GM23248 (cell line): ENCODE data around the gene DCAF6. TPM values are rescaled to one million over a fixed set of nuclear protein-coding genes. Genes with fewer than 3 reads are reported as not detected.

Source experiments
- DNase-seq: peaks from one replicate; pipeline ENCODE4 v3.0.0-alpha.2; 2015
- H2AFZ ChIP-seq: fragments of 200-600 bp; sonication (generic); 2 replicates; pipeline ENCODE4 v1.6.1; 2016; ENCODE audit warnings: antibody characterized with exemption
- H3F3A ChIP-seq: fragments of 200-600 bp; sonication (generic); 2 replicates; pipeline ENCODE4 v1.6.1; 2016; ENCODE audit warnings: mild to moderate bottlenecking, antibody characterized with exemption, mixed run types; ENCODE audit not compliant: insufficient read depth
- H3K27ac ChIP-seq: fragments of 200-600 bp; sonication (generic); 2 replicates; pipeline ENCODE4 v1.5.1; 2016; ENCODE audit warnings: mild to moderate bottlenecking
- H3K27me3 ChIP-seq: fragments of 200-600 bp; sonication (generic); replicated peaks from 2 replicates; pipeline ENCODE4 v1.6.1; 2016; ENCODE audit warnings: mild to moderate bottlenecking; ENCODE audit not compliant: insufficient read depth
- H3K36me3 ChIP-seq: fragments of 200-600 bp; sonication (generic); 2 replicates; pipeline ENCODE4 v1.6.1; 2016; ENCODE audit warnings: low read depth, mild to moderate bottlenecking
- H3K4me1 ChIP-seq: fragments of 200-600 bp; sonication (generic); 2 replicates; pipeline ENCODE4 v1.6.1; 2016; ENCODE audit warnings: mild to moderate bottlenecking; ENCODE audit not compliant: insufficient read depth
- H3K4me2 ChIP-seq: fragments of 200-600 bp; sonication (generic); one replicate; pipeline ENCODE4 v1.6.1; 2016; ENCODE audit warnings: mild to moderate bottlenecking; ENCODE audit not compliant: unreplicated experiment
- H3K4me3 ChIP-seq: fragments of 200-600 bp; sonication (generic); 2 replicates; pipeline ENCODE4 v1.5.1; 2016; ENCODE audit warnings: mild to moderate bottlenecking
- H3K79me2 ChIP-seq: fragments of 200-600 bp; sonication (generic); 2 replicates; pipeline ENCODE4 v1.6.1; 2016; ENCODE audit warnings: mild to moderate bottlenecking; ENCODE audit not compliant: insufficient read depth
- H3K9ac ChIP-seq: fragments of 200-600 bp; sonication (generic); 2 replicates; pipeline ENCODE4 v1.6.1; 2016; ENCODE audit warnings: mild to moderate bottlenecking
- H3K9me2 ChIP-seq: fragments of 200-600 bp; sonication (generic); 2 replicates; pipeline ENCODE4 v1.6.1; 2016; ENCODE audit warnings: mixed run types, mild to moderate bottlenecking, moderate library complexity; ENCODE audit not compliant: insufficient read depth
- H3K9me3 ChIP-seq: fragments of 200-600 bp; sonication (generic); one replicate; pipeline ENCODE4 v1.6.1; 2017; ENCODE audit warnings: low read depth
- H4K20me1 ChIP-seq: fragments of 200-600 bp; sonication (generic); 2 replicates; pipeline ENCODE4 v1.6.0; 2016; ENCODE audit not compliant: insufficient read depth
- EZH2 ChIP-seq: fragments of 200-600 bp; sonication (generic); IDR thresholded peaks from 2 replicates; pipeline ENCODE4 v1.6.1; 2018; ENCODE audit warnings: antibody characterized with exemption, mild to moderate bottlenecking; ENCODE audit not compliant: insufficient read depth, poor library complexity, severe bottlenecking
- EZH2phosphoT487 ChIP-seq: fragments of 200-600 bp; sonication (generic); IDR thresholded peaks from 2 replicates; pipeline ENCODE4 v1.6.1; 2018; ENCODE audit warnings: antibody characterized with exemption, moderate library complexity, mild to moderate bottlenecking, low read depth; ENCODE audit not compliant: insufficient read depth
- WGBS, 2 experiments: methylation state at CpG; one replicate each; pipeline ENCODE4 v1.1.6; 2015 to 2017; ENCODE audit warnings: low lambda C conversion rate in 2 of 2, low coverage in 1 of 2; ENCODE audit errors: missing lambda C conversion rate in 2 of 2; 5-methylcytosine and 5-hydroxymethylcytosine counted together
- in situ Hi-C: fragments of 300-500 bp; cut with MboI; formaldehyde crosslinking; loops from 2 replicates; pipeline ENCODE4 v1.15.0; 2020
- polyA plus RNA-seq: library from polyadenylated mRNA; unstranded; fragments of >200 nt; fragmentation: Nextera tagmentation; extraction: Ambion mirVana; gene quantifications from 2 replicates; pipeline ENCODE4 v1.2.1, GENCODE V29; 2016
- total RNA-seq: library from RNA; depleted of rRNA; stranded (reverse); fragments of >200 nt; shearing (Covaris generic); gene quantifications from 2 replicates; pipeline ENCODE4 v1.2.3, GENCODE V29; 2014

The DCAF6 gene
- total and polyA plus RNA-seq, 2 experiments from 2014 or later = 63.4 to 99.6 TPM

GRCh38 chr1:167938080-167938636 is 1.7 kb downstream of the DCAF6 start:
- no peak for TF ChIP-seq EZH2phosphoT487
- no peak for TF ChIP-seq EZH2
- Histone ChIP-seq H2AFZ (no peak overlapping the region; the same call in 1 of the 2 replicates), H3K4me1 (peaks cover 10% of the 10 kb centered on the region), H3K27ac (peak overlapping the region; percentile 97), H3K9me3 (no peaks in the 10 kb centered on the region), H3F3A (peaks cover 37% of the 10 kb centered on the region), H3K4me2 (peak overlapping the region; percentile 94), H3K9ac (peak overlapping the region; percentile 97), H3K27me3 (no peaks in the 10 kb centered on the region), H3K79me2 (peaks cover 90% of the 10 kb centered on the region), H3K4me3 (peak overlapping the region; percentile 94), H3K9me2 (no peaks in the 10 kb centered on the region), H4K20me1 (peaks cover 8% of the 10 kb centered on the region; the same call in 1 of the 2 replicates), H3K36me3 (no peaks in the 10 kb centered on the region)
- 41 to 43% methylated on average over 5 of the region's 5 CpGs for WGBS, 2 experiments
- in situ Hi-C loops = no loop called here
- DNase-seq = no peak

GRCh38 chr1:167940264-167940663 is 3.8 kb downstream of the DCAF6 start:
- in situ Hi-C loops = no loop called here
- 80 to 85% methylated on average over 2 of the region's 2 CpGs for WGBS, 2 experiments
- Histone ChIP-seq H3K27me3 (no peaks in the 10 kb centered on the region), H3K36me3 (no peaks in the 10 kb centered on the region; the same call in 1 of the 2 replicates), H3F3A (peaks cover 18% of the 10 kb centered on the region), H3K9me3 (no peaks in the 10 kb centered on the region), H3K79me2 (peaks cover 90% of the 10 kb centered on the region), H3K9me2 (no peaks in the 10 kb centered on the region), H4K20me1 (peaks cover 12% of the 10 kb centered on the region; the same call in 1 of the 2 replicates), H3K4me2 (no peak overlapping the region), H3K4me3 (0 out of 2 replicates have a peak overlapping the region, but pooled peaks have one; percentile 2), H2AFZ (no peak overlapping the region), H3K27ac (no peak overlapping the region), H3K9ac (no peak overlapping the region), H3K4me1 (no peaks in the 10 kb centered on the region)
- TF ChIP-seq EZH2phosphoT487 (no peak), EZH2 (no peak)
- no peak for DNase-seq

- Histone ChIP-seq H3K36me3 (no peaks in the 10 kb centered on the region; the same call in 1 of the 2 replicates), H3K4me2 (no peak overlapping the region), H3K79me2 (peaks cover 100% of the 10 kb centered on the region), H3K27ac (no peak overlapping the region), H3F3A (peaks cover 5% of the 10 kb centered on the region; the same call in 1 of the 2 replicates), H2AFZ (no peak overlapping the region), H3K4me3 (no peak overlapping the region), H3K9ac (no peak overlapping the region), H3K9me3 (no peaks in the 10 kb centered on the region), H3K9me2 (no peaks in the 10 kb centered on the region), H4K20me1 (peaks cover 34% of the 10 kb centered on the region), H3K27me3 (no peaks in the 10 kb centered on the region), H3K4me1 (peaks cover 11% of the 10 kb centered on the region; the same call in 1 of the 2 replicates)
- no peak for DNase-seq
- WGBS, 2 experiments = 86 to 91% methylated on average over 9 of the region's 9 CpGs
- in situ Hi-C loops = no loop called here
- no peak for TF ChIP-seq EZH2phosphoT487
- no peak for TF ChIP-seq EZH2
Observed at GRCh38 chr1:167943541-167943940, 7.1 kb downstream of the DCAF6 start.

- peaks cover 22% of the 10 kb centered on the region; the same call in 1 of the 2 replicates for H3K4me1 ChIP-seq
- no peaks in the 10 kb centered on the region for H3K9me2 ChIP-seq
- H2AFZ ChIP-seq = no peak overlapping the region
- H3K4me2 ChIP-seq = no peak overlapping the region
- H3K79me2 ChIP-seq = peaks cover 100% of the 10 kb centered on the region
- TF ChIP-seq EZH2 = no peak
- no peak for TF ChIP-seq EZH2phosphoT487
- 51 to 54% methylated on average over 2 of the region's 2 CpGs for WGBS, 2 experiments
- H3K36me3 ChIP-seq = peaks cover 3% of the 10 kb centered on the region
- no peaks in the 10 kb centered on the region for H3F3A ChIP-seq
- H3K9ac ChIP-seq = no peak overlapping the region
- DNase-seq = no peak
- H3K27ac ChIP-seq = no peak overlapping the region
- no peaks in the 10 kb centered on the region for H3K27me3 ChIP-seq
- peaks cover 26% of the 10 kb centered on the region for H4K20me1 ChIP-seq
- H3K9me3 ChIP-seq = no peaks in the 10 kb centered on the region
- in situ Hi-C loops = no loop called here
- H3K4me3 ChIP-seq = no peak overlapping the region
Observed at GRCh38 chr1:167947733-167948132, 11.2 kb downstream of the DCAF6 start.
